ENCODE results near the gene NIPAL1.

DNA sequence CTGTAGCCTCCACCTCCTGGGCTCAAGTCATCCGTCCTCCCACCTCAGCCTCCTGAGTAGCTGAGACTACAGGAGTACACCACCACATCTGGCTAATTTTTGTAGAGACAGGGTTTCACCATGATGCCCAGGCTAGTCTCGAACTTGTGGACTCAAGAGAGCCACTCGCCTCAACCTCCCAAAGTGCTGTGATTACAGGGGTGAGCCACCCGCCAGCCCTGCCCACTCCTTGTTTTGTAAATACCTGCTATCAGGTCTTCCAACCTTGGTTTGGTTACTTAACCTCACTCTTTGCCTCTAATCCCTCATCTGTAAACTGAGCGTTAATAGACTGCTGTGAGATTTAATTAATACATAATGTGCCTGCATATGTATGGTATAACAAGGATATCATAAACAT is 894 bp upstream of the NIPAL1 start:
- TF ChIP-seq, protein P1, sequence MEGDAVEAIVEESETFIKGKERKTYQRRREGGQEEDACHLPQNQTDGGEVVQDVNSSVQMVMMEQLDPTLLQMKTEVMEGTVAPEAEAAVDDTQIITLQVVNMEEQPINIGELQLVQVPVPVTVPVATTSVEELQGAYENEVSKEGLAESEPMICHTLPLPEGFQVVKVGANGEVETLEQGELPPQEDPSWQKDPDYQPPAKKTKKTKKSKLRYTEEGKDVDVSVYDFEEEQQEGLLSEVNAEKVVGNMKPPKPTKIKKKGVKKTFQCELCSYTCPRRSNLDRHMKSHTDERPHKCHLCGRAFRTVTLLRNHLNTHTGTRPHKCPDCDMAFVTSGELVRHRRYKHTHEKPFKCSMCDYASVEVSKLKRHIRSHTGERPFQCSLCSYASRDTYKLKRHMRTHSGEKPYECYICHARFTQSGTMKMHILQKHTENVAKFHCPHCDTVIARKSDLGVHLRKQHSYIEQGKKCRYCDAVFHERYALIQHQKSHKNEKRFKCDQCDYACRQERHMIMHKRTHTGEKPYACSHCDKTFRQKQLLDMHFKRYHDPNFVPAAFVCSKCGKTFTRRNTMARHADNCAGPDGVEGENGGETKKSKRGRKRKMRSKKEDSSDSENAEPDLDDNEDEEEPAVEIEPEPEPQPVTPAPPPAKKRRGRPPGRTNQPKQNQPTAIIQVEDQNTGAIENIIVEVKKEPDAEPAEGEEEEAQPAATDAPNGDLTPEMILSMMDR (IDR thresholded peaks at IDR 0.05; ENCODE audit: insufficient read depth, low read depth, low read length): no peak
- no peak for TF ChIP-seq EZH2 (IDR thresholded peaks at IDR 0.05; ENCODE audit: insufficient read depth, low read length)

Measured in astrocyte (in vitro differentiated cells and primary cell).